ENCODE data around the gene FGF4. TPM values are rescaled to one million over a fixed set of nuclear protein-coding genes. Genes with fewer than 3 reads are reported as not detected.

FGF4 gene
- total RNA-seq, 1 donor from 2014 or later: not detected

GRCh38 chr11:69807106-69807815 lies 32.1 kb upstream of the FGF4 start:
- no peak for DNase-seq (ENCODE audit: low read depth)
- no peak overlapping the region for H3K4me3 ChIP-seq (ENCODE audit: low read depth, low read length)
- no peak for TF ChIP-seq CTCF (conservative IDR thresholded peaks at IDR 0.05; ENCODE audit: low read depth, low read length)

- no peak for TF ChIP-seq CTCF (conservative IDR thresholded peaks at IDR 0.05; ENCODE audit: low read depth, low read length)
- no peak for DNase-seq (ENCODE audit: low read depth)
- no peak overlapping the region for H3K4me3 ChIP-seq (ENCODE audit: low read depth, low read length)
Observed at GRCh38 chr11:69804769-69805508, 29.8 kb upstream of the FGF4 start.

- TF ChIP-seq CTCF (conservative IDR thresholded peaks at IDR 0.05; ENCODE audit: low read depth, low read length): no peak
- no peak for DNase-seq (ENCODE audit: low read depth)
- no peak overlapping the region for H3K4me3 ChIP-seq (ENCODE audit: low read depth, low read length)
Observed at GRCh38 chr11:69803604-69804218, 28.6 kb upstream of the FGF4 start.

- DNase-seq (ENCODE audit: low read depth): no peak
- TF ChIP-seq CTCF (conservative IDR thresholded peaks at IDR 0.05; ENCODE audit: low read depth, low read length): no peak
- H3K4me3 ChIP-seq (ENCODE audit: low read depth, low read length): no peak overlapping the region
Observed at GRCh38 chr11:69803022-69803421, 27.9 kb upstream of the FGF4 start.

GRCh38 chr11:69802590-69802989 lies 27.4 kb upstream of the FGF4 start:
- no peak for TF ChIP-seq CTCF (conservative IDR thresholded peaks at IDR 0.05; ENCODE audit: low read depth, low read length)
- H3K4me3 ChIP-seq (ENCODE audit: low read depth, low read length): no peak overlapping the region
- DNase-seq (ENCODE audit: low read depth): no peak

GRCh38 chr11:69801513-69802335 lies 26.6 kb upstream of the FGF4 start:
- H3K4me3 ChIP-seq (ENCODE audit: low read depth, low read length): no peak overlapping the region
- no peak for DNase-seq (ENCODE audit: low read depth)
- peak; percentile 95 for TF ChIP-seq CTCF (conservative IDR thresholded peaks at IDR 0.05; ENCODE audit: low read depth, low read length)

Measured in epithelial cell of proximal tubule (primary cell).